GM12873 (cell line): Measurements from ENCODE around the gene TRPC4AP.

ENCODE experiments used
- CTCF ChIP-seq: IDR thresholded peaks from 2 replicates; pipeline ENCODE4 v1.5.1; 2012; ENCODE audit warnings: low read depth, mild to moderate bottlenecking, moderate library complexity, low read length, control low read depth; ENCODE audit not compliant: insufficient read depth; ENCODE audit errors: missing control alignments

Gene TRPC4AP

GRCh38 chr20:34986311-34987287, 106.0 kb downstream of the TRPC4AP start:
- TF ChIP-seq CTCF = no peak

- no peak for TF ChIP-seq CTCF
These were observed 106.9 kb downstream of the TRPC4AP start for GRCh38 chr20:34985461-34986310.

- TF ChIP-seq CTCF = no peak
These were observed 107.8 kb downstream of the TRPC4AP start for GRCh38 chr20:34984756-34985261.

GRCh38 chr20:34983995-34984735, 108.4 kb downstream of the TRPC4AP start:
- no peak for TF ChIP-seq CTCF

GRCh38 chr20:34983089-34983820, 109.4 kb downstream of the TRPC4AP start:
- TF ChIP-seq CTCF = no peak

- TF ChIP-seq CTCF = no peak
These were observed 110.1 kb downstream of the TRPC4AP start for GRCh38 chr20:34982270-34983088.
